Lower lobe of right lung (tissue), 2 donors: ENCODE results near the gene HOXA5. TPM values are rescaled to one million over a fixed set of nuclear protein-coding genes. Genes with fewer than 3 reads are reported as not detected.

ENCODE experiments used
- ATAC-seq, 2 donors: fragments of 200-7000 bp; cut with Tn5 transposase; one replicate each; pipeline ENCODE4 v1.9.1; 2020 to 2022; ENCODE audit warnings: mild to moderate bottlenecking in 2 of 2, moderate library complexity in 2 of 2
- DNase-seq: peaks from one replicate; pipeline ENCODE4 v3.0.0-alpha.2; 2020
- H3K27ac ChIP-seq: fragments of 200-600 bp; one replicate; pipeline ENCODE4 v1.8.0; 2022
- H3K27me3 ChIP-seq: fragments of 200-600 bp; one replicate; pipeline ENCODE4 v1.8.0; 2022; ENCODE audit warnings: low read depth
- H3K36me3 ChIP-seq: fragments of 200-600 bp; one replicate; pipeline ENCODE4 v1.8.0; 2022; ENCODE audit warnings: mild to moderate bottlenecking
- H3K4me1 ChIP-seq: fragments of 200-600 bp; one replicate; pipeline ENCODE4 v1.8.0; 2022
- H3K4me3 ChIP-seq: fragments of 200-600 bp; one replicate; pipeline ENCODE4 v1.8.0; 2022; ENCODE audit warnings: mild to moderate bottlenecking
- H3K9me3 ChIP-seq: fragments of 200-600 bp; one replicate; pipeline ENCODE4 v1.8.0; 2022
- CTCF ChIP-seq: fragments of 200-600 bp; IDR thresholded peaks from one replicate; pipeline ENCODE4 v1.8.0; 2022; ENCODE audit warnings: antibody characterized with exemption, mild to moderate bottlenecking
- intact Hi-C: fragments of 100-400 bp; cut with DNase I; formaldehyde crosslinking; loops from one replicate; pipeline ENCODE4 v1.11.0; 2022
- total RNA-seq: library from RNA; stranded (reverse); fragmentation: NEBNext Ultra II Directional; extraction: Animal tissue kit (Norgen Biotek cat#: 25700); gene quantifications from one replicate; pipeline ENCODE4 v1.2.1, GENCODE V29; 2021
- donor health status: DM: no; HTN: yes; CAD: no; lungs with severe emphysema.

Gene HOXA5
- total RNA-seq, 1 donor from 2014 or later = 16.0 TPM

GRCh38 chr7:27098578-27099451, 44.7 kb downstream of the HOXA5 start:
- intact Hi-C loops = no loop called here
- Histone ChIP-seq H3K36me3 (peaks cover 18% of the 10 kb centered on the region), H3K27ac (peak overlapping the region; percentile 94), H3K27me3 (peaks cover 53% of the 10 kb centered on the region), H3K9me3 (no peaks in the 10 kb centered on the region), H3K4me1 (peaks cover 45% of the 10 kb centered on the region), H3K4me3 (peak overlapping the region; percentile 90)
- DNase-seq (no peak), ATAC-seq (no peak)
- TF ChIP-seq CTCF = no peak

GRCh38 chr7:27097686-27098577, 45.5 kb downstream of the HOXA5 start:
- Histone ChIP-seq H3K9me3 (no peaks in the 10 kb centered on the region), H3K36me3 (peaks cover 18% of the 10 kb centered on the region), H3K27me3 (peaks cover 44% of the 10 kb centered on the region), H3K4me3 (peak overlapping the region; percentile 90), H3K27ac (peak overlapping the region; percentile 94), H3K4me1 (peaks cover 42% of the 10 kb centered on the region)
- no peak for TF ChIP-seq CTCF
- ATAC-seq = no peak
- intact Hi-C loops = no loop called here
- DNase-seq = no peak

GRCh38 chr7:27096768-27097514, 46.5 kb downstream of the HOXA5 start:
- Histone ChIP-seq H3K9me3 (no peaks in the 10 kb centered on the region), H3K4me1 (peaks cover 42% of the 10 kb centered on the region), H3K36me3 (peaks cover 18% of the 10 kb centered on the region), H3K4me3 (peak overlapping the region; percentile 90), H3K27ac (peak overlapping the region; percentile 94), H3K27me3 (peaks cover 37% of the 10 kb centered on the region)
- ATAC-seq (peak; percentile 78 to 80), DNase-seq (peak; percentile 76)
- intact Hi-C loops = no loop called here
- no peak for TF ChIP-seq CTCF

GRCh38 chr7:27095897-27096767, 47.3 kb downstream of the HOXA5 start, which contains the start of gene HOXA1:
TSS of gene HOXA1 (minus strand) at chr7:27096000. CDS start at chr7:27095912, 88 bp downstream.
- Histone ChIP-seq H3K4me3 (peak within 1 kb of the TSS; percentile 90), H3K36me3 (peaks cover 16% of the 10 kb centered on the region), H3K27me3 (peaks cover 38% of the 10 kb centered on the region), H3K9me3 (no peaks in the 10 kb centered on the region), H3K4me1 (peaks cover 40% of the 10 kb centered on the region), H3K27ac (peak within 1 kb of the TSS; percentile 94)
- DNase-seq = peak; percentile 86
- ATAC-seq = peak; percentile 87 to 89
- TF ChIP-seq CTCF = no peak
- intact Hi-C loops = no loop called here
